ENCODE data around the gene UCN.

- no peak for TF ChIP-seq GATA2 (IDR thresholded peaks at IDR 0.05; ENCODE audit: low read depth, low read length)
- TF ChIP-seq GATA3 (IDR thresholded peaks at IDR 0.05; ENCODE audit: low read depth, low read length): no peak
These were observed 45.6 kb downstream of the UCN start, which contains the start of gene SLC30A3 for GRCh38 chr2:27262379-27263286.

Measured in SH-SY5Y (cell line).